GM15510 (cell line): Measurements from ENCODE around the gene UNC5C.

Experiments
- POLR2A ChIP-seq: IDR thresholded peaks from 3 replicates; pipeline ENCODE4 v1.6.1; 2011; ENCODE audit warnings: borderline replicate concordance; ENCODE audit not compliant: insufficient read length; ENCODE audit errors: extremely low read depth

UNC5C gene

DNA sequence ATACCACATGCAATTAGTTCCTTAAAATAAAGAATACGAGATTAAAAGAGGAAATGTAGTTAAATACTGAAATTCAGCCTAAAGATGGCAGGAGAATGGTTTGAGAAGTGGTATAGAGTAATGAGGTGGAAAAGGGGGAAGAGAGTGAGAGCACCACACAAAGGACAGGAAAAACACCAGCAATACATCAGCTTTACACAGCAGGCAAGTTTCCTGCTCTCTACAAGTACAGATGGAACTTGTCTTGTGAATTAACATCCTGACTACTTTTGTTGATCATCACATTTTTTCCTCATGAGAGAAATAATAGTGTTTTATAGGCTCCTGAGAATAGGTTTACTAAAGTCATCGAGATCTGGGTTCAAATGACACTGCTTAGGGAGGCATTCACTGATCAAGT, 2.9 kb upstream of the UNC5C start:
- no peak for TF ChIP-seq POLR2A

DNA sequence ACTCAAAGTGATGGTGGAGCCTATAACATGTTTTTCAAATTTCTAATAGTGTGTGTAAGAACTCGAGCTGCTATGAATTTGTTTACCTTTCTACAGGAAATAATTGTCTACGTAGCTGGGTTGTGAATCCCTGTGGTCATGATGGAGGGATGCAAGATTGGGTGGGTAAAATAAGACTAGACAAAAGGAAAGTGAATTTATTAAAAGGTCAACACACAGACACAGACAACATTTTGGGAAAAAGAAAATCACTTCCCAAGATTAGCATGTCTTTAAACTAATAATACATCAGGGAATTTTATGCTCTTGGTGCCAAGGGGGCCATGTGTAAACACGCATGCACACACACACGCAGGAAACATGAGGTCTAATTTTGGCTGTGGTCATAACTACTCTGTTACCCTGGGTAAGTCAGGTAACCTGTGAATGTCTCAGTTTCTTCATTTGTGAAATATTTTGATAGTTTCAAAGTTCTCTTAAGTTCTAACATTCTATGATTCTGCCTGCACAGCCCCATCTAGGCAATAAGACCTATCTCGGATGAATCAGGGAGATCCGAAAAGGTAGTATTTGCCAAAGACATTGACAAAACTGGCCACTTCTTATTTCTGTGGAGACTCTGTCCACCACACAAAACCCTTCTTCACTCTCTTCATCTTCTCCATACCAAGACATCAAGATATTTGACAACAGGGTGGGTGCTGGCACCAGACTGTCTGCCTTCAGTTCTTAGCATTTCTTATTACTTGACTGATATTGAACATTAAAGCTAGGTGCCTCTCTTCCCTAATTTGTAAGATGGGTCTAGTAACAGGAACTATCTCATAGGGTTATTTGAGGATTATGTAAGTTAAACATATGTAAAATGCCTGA, 1.6 kb upstream of the UNC5C start:
- no peak for TF ChIP-seq POLR2A

DNA sequence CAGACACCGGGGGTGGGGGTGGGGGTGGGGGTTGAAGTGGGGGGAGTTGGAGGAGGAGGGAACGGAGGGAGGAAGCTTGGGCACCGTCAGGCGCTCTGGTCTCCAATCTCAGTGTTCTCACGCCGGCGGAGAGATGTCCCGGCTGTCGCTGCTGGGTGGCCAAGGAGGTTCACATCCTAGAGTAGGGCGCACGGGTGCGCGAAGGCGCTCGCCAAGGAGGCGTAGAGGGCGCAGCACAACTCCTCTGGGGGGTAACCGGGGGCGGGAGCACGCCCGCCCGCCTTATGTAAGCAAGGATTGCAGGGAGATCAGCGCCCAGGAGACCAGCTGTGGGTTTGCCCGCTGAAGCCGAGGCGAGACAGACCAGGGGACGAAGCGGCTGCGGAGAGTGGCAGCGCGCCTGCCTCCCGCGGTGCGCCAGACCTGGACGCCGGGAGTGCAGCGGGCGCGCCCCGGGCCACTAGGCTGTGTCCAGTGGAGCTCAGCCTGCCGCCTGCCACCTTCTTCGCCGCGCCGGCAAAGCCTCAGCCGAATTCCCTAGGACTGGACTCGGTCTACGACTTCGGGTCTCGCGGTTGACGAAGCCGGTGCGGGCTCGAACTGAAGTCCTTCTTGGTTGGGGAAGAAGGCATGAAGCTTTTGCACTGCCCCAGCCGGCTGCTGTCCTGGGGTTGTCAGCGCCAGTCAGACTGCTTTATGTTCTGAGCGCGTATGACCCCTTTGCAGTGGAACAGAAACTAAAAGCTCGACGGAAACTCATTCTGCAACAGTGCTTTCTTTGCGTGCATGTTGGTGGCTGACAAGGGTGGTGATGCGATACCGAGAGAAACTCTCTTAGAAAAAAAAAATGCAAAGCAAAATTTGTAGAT, 707 bp upstream of the UNC5C start:
- TF ChIP-seq POLR2A, result no peak

DNA sequence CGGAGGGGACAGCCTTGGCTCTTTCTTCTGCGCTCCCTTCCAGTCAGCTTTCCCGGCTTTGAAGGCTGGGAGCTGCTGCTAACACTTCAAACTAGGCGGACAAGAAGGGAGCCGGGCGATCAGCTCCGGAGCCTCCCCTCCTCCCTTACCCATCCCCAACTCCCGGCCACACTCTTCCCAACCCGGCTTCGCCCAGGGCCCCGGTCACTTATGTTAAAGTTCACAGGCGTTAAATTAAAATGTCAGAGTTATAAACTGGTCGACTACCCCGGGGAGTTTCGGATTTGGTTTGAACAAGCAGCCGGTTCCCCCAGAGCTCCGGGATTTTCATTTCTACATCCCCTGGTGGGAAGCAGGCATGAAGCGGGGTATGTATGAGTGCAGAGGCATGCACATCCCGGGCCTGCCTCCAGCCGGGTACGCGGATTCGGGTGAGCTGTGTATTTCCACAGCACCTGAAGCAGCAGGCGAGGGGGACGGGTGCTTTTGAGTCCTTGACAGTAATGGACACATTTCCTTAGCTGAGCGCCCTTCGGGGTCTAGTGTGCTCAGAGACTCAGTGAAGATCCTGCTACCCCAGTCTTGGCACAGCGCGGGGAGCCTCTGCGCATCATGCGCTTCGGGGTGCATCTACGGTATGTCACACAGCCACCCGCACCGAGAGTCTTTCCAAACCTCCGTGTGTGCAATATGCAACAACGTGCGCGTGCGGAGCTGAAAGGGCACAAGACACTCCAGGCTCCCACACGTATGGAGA, 880 bp downstream of the UNC5C start:
- no peak for TF ChIP-seq POLR2A

DNA sequence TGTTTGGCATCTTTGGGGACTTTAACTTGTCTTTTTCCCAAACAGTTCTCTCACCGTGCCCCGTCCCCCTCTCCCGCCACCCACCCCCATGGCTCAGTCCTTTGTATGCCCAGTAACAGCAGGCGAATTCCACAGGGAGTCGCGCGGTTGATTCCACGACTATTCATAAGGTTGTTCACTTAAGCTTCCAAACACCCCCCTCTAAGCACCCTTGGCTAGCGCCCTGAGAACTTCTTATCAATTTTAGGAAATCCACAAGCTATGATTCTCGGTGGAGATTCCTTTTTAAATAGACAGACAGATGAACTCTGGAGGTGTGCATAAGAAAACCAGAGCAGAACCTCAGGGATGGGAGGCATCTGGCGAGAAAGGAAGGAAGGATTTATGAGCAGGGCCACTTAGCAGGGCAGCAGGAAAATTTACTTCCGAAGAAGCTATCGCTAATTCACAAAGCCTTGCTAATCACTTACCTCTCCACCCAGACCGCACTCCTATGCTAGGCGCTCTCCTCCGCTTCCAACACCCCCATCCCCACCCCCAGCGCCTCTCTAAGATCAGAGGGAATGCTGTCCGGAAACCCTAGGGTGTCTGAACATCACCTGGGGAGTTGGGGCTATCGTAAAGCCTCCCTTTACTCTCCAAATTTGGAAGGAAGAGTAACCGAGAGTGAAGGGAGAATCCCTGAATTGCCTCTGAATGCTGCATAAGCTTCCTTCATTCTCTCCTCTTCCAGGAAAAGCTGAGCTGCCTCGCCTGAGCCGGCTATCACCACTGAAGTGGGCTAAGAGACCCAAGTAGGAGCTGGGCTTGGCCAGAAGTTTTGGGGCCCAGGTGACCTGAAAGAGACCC, 1.7 kb downstream of the UNC5C start:
- no peak for TF ChIP-seq POLR2A

DNA sequence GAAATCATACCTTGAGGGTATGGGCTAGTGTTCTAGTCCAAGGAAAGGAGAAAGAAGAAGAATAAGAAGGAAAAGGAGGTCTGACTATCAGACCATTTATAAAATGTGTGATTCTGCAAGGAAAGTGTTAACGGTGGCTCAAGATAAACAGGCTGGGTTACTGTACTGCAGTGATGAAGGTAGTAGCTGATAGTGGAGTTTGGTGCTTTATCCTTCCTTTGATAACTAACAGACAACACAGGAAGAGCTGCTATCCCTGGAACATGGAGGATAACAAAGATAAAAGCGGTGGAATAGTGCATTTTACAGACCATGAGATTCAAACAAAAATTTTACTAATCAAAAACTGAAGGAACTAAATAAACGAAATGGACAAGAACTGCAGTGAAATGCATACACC, 2.6 kb downstream of the UNC5C start:
- TF ChIP-seq POLR2A, result no peak

DNA sequence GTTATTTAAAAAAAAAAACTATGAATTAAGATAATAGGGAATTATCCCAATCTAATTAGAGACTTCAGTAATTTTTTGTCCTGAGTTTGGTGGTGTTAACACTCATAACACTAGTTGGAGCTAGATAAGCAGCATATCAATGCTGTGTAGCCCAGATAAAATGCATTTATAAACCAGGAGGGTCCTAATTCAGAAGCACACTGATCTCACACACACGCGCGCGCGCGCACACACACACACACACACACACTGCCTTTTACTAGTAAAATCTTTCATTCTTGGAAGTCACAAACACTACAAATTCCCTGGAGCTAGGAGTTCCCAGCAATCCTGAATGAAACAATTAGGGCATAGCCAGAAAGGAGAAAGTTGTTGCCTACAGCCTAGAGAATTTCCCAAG, 3.2 kb downstream of the UNC5C start:
- no peak for TF ChIP-seq POLR2A

DNA sequence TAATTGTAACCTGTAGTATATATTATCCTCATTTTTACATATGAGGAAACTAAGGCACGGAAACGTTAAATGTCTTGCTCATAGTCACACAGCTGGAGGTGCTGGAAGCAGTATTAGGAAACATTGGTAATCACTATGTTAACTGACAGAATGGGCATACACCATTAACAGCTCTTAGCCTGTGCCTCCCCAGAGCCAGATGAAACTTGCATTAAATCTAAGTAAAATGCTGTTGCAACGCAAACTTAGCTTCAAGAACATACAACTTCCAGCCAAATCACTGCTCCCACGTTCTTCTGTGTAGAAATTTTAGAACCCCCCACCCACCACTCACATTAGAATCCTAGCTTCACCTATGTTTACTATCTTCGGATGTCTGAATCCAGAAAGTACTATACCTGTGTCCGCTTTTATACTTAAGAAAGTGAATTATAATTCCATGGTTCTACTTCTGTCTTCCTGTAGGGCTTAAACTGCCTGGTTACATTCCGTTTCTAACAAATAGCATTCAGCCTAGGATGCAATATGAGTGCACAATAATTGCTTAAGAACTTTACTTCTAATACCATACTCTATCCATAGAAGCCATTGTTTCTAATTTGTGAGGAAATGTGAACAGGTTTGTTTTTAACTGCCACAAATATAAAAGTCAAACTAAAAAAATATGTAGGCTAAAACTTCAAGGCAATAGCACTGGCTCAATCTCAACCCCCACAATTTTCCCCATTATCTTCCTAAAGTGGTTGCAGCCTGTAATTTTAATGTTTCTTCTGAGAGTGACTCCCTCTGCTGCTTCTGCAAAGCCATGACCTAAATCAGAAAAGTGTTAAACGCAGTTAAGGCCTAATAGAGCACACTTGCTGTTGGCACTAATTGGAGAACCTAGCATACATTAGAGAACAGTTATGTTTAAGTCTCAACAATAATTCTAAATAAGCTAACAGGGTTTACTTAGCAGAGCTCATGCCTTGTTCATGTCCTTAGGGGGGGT, 4.4 kb downstream of the UNC5C start:
- TF ChIP-seq POLR2A, result no peak

DNA sequence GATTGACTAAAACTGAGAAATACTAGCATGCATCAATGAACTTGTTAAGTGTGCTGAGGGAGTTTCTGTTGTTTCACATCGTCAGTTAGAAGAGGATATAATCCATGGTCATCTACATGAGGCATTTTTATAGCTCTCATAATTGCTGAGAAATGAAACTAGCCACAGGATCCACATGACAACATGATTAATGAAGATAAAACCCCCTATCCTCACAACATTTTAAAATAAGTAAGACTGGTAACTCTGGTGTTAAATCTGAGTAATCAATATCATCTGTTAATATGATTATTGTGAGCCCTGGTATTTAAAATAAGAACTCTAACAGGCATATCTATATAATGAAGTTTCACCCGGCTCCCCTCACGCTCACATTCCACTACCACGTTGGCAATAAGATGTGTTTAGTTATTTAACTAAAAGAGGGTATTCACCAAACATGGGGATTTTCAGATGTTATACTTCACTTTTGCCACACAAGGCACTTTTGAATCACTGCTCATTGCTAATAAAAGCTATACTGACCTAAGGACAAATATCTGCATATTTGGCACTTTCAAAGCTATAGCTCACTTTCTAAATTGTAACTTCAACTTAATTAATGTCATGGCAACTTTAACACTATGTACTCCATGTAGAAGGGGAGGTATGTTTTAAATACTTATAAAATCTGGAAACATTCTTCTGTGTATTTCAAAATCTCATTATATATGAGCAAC, 6.7 kb downstream of the UNC5C start:
- no peak for TF ChIP-seq POLR2A

DNA sequence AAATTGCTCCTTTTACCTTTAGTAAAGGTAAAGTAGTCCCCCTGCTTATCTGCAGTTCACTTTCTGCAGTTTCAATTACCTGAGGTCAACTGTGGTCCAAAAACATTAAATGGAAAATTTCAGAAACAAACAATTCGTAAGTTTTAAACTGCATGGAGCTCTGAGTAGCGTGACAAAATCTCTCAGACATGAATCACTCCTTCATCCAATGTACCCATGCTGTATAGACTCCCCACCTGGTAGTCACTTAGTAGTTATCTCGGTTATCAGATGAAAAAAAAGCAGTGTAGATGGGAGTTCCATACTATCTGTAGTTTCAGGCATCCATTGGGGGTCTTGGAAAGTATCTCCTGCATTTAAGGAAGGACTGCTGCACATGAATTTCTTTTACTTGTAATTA, 7.7 kb downstream of the UNC5C start:
- no peak for TF ChIP-seq POLR2A

DNA sequence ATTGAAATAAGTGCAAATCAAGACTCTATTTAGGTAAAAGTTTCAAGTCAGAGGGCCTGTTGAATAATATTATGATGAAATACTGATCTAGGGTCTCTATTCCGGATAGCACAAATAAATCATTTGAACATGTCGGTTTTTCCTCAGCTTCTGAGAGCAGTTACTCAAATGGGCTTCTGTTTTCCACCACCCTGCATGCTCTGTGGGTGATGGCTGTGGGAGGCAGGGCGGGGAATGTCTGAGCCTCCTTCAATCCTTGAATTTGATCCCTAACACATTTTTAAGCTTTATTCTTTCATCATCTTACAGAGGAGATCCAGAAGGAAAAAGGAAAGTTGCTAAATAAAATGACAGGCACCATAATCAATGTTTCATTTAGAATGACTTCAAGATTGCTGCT, 8.5 kb downstream of the UNC5C start:
- no peak for TF ChIP-seq POLR2A

DNA sequence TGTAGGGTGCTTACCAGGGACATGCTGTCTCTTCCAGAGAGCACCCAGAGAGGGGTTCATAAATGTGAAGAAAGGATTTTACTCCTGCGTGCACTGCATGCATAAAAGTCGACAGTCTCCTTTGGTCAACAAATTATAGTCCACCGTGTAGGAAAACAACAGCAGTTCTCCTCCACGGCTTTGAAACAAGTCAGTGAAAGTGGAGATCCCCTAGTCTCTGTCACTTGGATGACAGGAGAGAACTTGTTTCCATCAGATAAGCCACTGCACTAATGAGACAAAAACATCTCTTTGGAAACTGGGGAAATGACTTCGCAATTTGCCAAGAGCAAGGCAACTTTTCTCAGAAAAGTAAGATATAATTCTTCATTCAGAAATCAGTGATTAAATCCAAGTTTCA, 9.7 kb downstream of the UNC5C start:
- TF ChIP-seq POLR2A, result no peak
